Gastroesophageal sphincter (tissue), 3 donors: ENCODE data around the gene LETM1.

Experiments used
- EP300 ChIP-seq: sonication (generic); formaldehyde crosslinking; IDR thresholded peaks from one replicate; pipeline ENCODE4 v1.6.1; 2017; ENCODE audit warnings: antibody characterized with exemption, mild to moderate bottlenecking
- POLR2A ChIP-seq, 2 donors: fragments of 450-650 bp; IDR thresholded peaks; one replicate each; pipeline ENCODE4 v1.6.1; 2017; ENCODE audit warnings: antibody characterized with exemption in 2 of 2, mild to moderate bottlenecking in 2 of 2, moderate library complexity in 1 of 2
- POLR2AphosphoS5 ChIP-seq: sonication (generic); formaldehyde crosslinking; IDR thresholded peaks from one replicate; pipeline ENCODE4 v1.6.1; 2017; ENCODE audit warnings: antibody characterized with exemption
- TF ChIP-seq, protein P1 (sequence below), 4 experiments: fragments of 200-600 bp in 2 of 4; fragments of 450-650 bp in 2 of 4; sonication (generic) in 1 of 4; IDR thresholded peaks; one replicate each; pipeline ENCODE4 v1.5.1; 2017 to 2019; ENCODE audit warnings: antibody characterized with exemption in 4 of 4, mild to moderate bottlenecking in 2 of 4, moderate library complexity in 2 of 4

DNA sequence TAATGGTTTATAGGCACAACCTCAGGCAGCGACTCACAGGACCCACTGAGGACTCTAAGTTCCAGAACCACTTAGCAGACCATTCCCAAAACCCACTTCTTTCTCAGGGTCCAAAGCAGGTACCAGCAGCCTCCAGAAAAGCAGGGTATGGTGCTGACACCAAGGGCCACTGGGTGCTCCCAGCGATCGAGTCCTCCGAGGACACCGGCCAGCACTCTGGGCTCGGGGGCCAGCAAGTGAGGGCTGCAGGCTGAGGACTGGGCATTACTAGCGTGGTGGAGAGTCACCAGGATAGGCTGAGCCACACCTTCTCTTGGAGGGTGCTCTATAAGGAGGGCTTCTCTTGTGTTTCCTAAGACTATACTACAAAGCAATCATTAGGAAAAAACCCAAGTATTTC is 19.3 kb downstream of the LETM1 start:
- no peak for TF ChIP-seq POLR2A (IDR thresholded peaks at IDR 0.05)
- TF ChIP-seq, protein P1, sequence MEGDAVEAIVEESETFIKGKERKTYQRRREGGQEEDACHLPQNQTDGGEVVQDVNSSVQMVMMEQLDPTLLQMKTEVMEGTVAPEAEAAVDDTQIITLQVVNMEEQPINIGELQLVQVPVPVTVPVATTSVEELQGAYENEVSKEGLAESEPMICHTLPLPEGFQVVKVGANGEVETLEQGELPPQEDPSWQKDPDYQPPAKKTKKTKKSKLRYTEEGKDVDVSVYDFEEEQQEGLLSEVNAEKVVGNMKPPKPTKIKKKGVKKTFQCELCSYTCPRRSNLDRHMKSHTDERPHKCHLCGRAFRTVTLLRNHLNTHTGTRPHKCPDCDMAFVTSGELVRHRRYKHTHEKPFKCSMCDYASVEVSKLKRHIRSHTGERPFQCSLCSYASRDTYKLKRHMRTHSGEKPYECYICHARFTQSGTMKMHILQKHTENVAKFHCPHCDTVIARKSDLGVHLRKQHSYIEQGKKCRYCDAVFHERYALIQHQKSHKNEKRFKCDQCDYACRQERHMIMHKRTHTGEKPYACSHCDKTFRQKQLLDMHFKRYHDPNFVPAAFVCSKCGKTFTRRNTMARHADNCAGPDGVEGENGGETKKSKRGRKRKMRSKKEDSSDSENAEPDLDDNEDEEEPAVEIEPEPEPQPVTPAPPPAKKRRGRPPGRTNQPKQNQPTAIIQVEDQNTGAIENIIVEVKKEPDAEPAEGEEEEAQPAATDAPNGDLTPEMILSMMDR (IDR thresholded peaks at IDR 0.05), result no peak
- no peak for TF ChIP-seq POLR2AphosphoS5
- TF ChIP-seq EP300, result no peak
